ENCODE data around the gene SORCS1.

DNA sequence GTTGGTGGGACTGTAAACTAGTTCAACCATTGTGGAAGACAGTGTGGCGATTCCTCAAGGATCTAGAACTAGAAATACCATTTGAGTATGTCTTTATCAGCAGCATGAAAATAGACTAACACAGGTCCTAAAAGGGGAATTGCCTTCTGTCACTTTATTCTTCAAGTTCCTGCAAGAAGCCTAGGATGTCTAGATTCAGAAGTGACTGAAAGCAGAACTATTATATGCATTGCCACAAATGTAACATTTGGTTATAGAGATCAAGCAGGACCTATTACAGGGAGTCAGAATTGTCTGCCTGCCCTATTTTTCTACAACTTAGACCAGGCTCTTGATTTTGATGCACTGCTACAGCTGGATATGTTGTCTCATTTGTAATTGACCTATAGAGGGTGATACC lies 364.7 kb downstream of the SORCS1 start:
- TF ChIP-seq EZH2 (IDR thresholded peaks at IDR 0.05; ENCODE audit: low read length): no peak
- TF ChIP-seq, protein P1, sequence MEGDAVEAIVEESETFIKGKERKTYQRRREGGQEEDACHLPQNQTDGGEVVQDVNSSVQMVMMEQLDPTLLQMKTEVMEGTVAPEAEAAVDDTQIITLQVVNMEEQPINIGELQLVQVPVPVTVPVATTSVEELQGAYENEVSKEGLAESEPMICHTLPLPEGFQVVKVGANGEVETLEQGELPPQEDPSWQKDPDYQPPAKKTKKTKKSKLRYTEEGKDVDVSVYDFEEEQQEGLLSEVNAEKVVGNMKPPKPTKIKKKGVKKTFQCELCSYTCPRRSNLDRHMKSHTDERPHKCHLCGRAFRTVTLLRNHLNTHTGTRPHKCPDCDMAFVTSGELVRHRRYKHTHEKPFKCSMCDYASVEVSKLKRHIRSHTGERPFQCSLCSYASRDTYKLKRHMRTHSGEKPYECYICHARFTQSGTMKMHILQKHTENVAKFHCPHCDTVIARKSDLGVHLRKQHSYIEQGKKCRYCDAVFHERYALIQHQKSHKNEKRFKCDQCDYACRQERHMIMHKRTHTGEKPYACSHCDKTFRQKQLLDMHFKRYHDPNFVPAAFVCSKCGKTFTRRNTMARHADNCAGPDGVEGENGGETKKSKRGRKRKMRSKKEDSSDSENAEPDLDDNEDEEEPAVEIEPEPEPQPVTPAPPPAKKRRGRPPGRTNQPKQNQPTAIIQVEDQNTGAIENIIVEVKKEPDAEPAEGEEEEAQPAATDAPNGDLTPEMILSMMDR (optimal IDR thresholded peaks at IDR 0.05 in 1 of 3, IDR thresholded peaks at IDR 0.05 in 1 of 3, conservative IDR thresholded peaks at IDR 0.05 in 1 of 3; ENCODE audit: extremely low read depth in 1 of 3, insufficient read depth in 2 of 3, low read length in 3 of 3): no peak

All from keratinocyte (primary cell).